NCI-H1048 (cell line): ENCODE data around the gene SYNDIG1.
"Not testable (repeated sequence)": the region's sequence is repeated elsewhere in the genome, so short reads cannot be mapped to it uniquely, and the experiment has no call there.

Source experiments
- DNase-seq: peaks from one replicate; lab custom pipeline; 2025; lab: John Stamatoyannopoulos, UW

Gene SYNDIG1

DNA sequence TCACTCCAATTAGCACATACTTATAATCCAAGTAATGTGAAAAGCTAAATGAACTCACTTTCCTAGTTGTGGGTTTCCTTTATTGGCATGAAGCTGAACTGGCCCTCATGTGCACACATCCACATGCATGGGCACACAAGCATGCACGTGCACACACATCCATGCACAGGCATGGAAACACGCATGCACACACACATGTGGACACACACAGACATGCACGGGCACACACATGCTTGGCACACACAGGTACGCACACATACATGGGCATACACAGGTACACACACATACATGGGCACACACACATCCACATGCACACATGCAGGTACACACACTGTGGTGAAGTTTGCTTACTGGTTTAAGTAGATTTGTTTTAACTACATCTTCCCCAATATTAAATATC lies 23.8 kb downstream of the SYNDIG1 start:
- DNase-seq, result no peak

DNA sequence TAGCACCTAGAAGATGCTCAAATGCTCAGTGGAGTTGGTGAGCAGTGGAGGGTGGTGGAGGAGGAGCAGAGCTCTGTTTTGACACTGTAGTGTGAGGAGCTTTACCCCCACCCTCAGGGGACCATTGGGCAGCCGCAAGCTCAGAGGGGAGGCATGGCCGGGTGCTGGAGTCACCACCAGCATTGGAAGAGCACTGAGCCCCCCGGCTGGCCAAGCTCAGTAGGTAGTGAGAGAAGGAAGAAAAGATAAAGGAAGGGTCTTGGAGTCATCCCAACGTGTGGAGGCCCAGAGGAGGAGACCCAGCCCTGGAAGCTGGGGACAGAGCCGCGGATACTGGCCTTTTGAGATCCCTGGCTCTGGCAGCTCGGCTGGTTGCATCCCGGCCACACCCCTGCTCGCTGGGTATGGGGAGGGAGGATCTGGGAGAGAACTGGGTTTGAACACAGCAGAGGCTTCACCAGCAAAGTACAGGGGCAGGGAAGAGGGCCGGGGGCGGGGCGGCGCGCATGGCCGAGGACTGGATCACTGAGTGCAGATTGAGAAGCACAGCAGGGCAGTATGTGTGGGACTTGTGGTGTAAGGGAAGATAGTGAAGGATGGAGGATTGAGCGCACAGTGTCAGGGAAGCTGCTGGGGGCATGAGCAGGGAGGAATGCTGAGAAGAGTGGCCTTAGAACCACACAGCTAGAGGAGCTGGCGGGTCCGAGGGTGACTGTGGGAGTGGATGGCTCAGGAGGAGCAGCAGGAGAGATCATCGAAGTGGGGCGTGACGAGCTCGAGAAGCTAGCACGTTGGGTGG lies 24.4 kb downstream of the SYNDIG1 start:
- no peak for DNase-seq

DNA sequence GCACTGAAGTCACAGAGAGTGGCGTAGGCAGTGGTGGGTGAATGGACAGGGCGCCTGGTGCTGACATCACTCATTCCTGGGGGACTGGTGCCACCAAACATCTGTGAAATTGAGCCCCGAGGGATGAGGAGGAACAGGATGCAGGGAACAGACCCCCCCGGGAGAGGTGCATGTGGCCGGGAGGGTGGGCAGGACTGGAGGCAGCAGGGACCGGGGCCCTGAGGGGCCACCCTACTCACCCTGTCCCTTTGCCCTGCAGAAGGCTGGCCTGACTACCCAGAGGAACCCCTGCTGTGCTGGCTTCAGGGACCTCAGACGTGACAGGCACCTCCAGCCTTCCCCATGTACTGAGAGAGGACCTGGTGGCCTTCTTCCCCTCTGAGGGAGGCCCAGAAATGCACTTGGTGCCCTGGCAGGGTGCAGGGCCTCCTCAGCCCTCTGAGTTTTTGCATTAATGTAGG lies 25.1 kb downstream of the SYNDIG1 start:
- DNase-seq, result no peak

DNA sequence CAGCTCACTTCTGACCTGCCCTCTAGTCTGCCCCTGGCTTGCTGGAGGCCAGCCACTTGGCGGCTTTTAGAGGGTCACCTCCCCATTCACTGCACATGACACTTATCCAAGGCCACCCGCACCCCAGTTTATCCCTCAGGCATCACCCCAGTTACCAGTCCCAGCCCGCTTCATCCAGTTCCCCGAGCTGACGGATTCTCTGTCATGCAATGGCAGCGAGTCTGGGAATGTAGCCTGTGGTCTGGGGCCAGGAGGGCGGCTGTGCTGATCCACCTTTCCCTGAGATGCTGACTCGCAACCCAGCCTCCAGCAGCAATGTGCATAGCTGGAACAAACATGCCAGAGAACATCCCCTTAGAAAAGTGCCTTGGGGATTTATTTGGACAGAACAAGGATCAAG lies 25.8 kb downstream of the SYNDIG1 start:
- DNase-seq, result no peak

DNA sequence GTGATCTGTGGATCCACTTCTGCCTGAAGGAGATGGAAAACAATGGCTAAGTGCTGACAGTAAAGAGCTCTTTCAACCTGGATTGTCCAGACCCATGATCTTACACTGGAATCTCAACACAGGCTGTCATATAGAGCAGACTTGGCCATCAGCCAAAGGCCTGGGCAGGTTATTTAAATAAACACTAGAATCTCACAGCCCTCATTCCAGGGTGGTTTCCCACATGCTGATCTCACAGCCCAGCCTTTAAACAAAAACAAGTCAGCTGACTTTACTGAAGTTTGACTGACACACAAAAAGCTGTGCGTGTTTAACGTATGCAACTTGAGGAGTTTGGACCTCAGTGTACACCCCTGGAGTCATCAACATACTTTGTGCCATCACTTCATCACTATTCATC lies 28.4 kb downstream of the SYNDIG1 start:
- no peak for DNase-seq

DNA sequence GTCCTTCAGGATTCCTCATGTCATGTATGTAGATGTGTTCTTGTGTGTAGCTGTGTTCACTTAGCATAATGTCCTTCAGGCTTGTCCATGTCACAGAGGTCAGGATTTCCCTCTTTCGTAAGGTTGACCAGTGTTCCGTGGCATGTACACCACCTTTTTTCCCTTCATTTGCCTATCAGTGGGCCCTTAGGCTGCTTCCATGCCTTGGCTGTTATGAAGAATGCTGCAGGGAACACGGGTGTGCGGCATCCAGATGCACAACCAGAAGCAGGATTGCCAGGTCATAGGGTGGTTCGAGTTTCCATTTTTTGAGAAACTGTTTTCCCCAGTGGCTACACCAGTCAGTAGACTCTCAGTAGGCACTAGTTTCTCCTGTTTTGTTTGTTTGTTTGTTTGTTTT lies 29.2 kb downstream of the SYNDIG1 start:
- DNase-seq, result no peak

DNA sequence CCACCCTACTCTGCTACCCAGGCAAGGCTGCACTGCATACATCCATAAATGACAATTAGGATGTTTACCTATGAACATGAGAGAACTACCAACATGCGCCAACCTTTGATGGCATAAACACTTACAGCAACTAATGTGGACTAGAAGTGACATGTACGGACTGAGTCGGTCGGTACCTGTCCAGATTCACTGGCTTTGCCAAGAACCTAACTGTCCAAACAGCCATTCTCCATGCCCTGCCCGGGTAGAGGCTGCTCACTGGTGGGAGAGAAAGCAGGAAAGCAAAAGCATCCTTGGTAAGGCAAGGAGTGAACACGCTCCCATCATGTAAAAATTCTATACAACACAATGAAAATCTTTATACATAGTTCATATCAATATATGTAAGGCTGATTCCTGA lies 30.0 kb downstream of the SYNDIG1 start:
- DNase-seq, result no peak

DNA sequence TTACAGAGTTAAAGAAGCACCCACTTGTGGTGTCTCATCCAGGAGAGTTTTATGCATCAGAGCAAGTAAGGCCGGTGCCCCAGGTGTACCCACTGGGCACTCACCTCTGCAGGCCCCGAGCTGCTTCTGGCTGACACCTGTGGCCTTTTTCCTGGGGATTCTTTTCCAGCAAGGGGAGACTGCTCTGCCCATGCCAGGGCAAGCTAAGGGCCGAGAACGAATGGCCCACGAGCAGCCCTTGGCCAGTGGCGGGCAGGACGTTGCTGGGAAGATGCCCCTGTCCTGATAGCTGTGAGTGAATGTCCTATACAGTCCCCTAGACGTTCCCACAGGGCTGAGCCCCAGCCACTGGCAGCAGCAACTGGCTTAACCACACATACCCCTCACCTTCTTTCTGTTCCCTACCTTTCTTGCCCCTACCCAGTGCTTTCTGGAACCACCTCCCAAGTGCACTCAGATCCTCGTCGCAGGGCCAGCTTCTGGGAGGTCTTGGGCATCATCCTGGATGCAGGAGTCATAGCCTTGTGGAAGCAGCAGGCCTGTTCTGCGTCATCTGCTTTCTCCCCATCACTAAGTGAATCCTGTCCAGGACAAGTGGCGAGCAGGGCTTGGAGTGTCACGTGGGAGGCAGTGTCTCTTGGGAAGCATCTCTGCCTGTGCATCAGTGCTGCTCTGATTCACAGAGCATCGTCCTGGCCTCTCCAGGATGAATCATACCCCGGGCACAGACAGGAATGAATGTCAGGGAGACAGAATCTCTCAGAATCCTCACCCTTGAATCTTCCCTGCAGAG lies 32.5 kb downstream of the SYNDIG1 start:
- no peak for DNase-seq

DNA sequence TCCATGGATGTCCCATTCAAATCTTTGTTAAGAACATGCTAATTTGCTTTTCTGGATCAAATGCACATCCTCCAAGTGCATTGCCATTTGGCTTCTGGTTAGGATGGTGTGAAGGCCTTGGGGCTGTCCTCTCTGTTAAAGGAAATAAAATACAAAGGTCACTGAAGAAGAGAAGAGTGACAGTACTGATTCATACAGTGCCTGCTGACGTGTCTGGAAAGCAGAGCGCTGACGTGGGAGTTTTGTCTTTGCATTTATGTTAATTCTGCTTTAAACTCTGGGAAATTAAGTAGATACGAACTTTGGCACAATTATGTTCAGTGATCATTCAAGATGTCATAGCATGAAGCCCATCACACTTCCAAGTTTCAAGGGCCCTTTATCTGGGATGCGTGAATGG lies 33.2 kb downstream of the SYNDIG1 start:
- no peak for DNase-seq

DNA sequence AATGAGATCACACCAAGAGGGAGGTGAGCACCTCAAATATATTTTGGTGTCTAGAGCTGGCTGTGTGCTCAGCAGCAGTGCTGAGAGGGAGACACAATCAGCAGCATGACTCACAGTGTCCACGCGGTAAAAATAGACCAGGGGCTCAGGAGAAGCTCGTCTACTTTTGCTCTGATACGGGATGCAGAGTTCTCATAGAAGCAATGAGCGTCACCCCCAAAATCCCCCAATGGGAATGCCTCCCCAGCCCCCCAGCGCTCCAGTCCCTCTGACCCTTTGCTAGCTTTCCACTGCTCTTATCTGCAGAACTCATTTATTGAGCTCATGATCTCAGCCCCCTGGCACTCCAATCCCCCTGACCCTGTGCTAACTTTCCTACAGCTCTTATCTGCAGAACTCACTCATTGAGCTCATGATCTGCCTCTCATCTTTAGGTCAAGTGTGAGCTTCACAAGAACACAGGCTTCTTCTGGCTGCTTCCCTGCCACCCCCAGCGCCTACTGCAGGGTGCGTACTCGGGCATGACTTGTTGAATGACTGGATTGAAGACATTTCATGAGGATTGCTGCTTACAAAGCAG lies 34.0 kb downstream of the SYNDIG1 start:
- DNase-seq, result no peak

DNA sequence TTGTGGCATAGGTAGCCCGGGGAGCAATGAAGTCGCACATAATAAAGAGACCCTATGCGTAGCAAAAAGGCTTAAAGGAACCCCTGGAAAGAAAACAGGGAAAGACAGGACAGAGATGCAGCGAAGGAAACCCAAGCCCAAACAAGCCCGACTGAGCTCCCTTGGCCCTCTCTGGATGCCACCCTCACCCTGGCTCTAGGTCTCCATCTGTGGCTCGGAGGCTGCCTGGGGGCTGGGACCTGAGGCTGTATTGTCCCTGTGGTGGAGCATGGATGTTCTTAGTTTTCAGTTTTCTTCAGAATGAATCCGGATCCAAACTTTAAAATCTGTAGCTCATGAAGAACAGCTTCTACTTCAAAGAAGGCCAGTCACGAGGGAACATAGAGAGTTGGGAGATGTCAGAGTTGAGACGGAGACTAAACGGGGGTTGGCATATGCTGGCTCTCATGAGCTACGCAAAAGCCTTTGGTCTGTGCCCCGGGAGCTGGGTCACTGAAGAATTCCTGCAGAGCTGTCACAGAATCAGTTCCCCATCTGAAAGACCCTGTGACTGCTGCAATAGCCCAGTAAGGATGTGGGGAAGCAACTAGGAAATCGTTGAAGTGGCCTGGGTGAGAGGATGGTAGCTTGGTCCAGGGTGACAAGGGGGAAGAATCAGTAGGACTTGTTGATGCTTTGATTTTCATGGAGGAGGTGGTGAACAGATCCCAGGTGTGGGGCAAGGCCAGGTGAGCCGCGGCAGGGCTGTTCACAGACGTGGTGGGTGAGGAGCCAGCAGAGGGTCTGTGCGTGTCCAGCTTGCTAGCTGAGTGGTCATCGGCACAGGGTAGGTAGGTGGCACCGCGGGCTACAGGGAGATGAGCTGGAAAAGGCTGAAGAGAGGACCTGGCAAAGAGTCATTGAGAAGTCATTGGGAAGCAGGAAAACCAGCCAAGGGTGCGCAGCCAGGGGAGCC lies 35.2 kb downstream of the SYNDIG1 start:
- DNase-seq, result no peak

DNA sequence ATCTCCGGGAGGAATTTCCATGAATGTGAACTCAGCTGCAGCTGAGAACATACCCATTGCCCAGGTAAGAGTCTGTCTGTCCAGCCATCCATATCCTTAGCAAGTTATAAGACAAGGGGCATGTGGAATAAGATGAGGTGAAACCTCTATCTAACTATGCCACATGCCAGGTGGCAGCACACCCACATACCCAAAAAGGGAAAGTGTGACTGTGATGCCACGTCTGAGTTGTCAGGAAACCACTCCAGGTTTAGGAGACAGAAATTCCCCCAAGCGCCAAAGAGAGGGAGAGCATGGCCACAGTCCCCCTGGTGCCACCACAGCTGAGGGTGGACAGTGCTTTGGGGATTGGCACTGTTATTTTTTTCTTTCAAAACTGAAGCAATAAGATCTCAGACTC lies 36.7 kb downstream of the SYNDIG1 start:
- DNase-seq, result no peak

DNA sequence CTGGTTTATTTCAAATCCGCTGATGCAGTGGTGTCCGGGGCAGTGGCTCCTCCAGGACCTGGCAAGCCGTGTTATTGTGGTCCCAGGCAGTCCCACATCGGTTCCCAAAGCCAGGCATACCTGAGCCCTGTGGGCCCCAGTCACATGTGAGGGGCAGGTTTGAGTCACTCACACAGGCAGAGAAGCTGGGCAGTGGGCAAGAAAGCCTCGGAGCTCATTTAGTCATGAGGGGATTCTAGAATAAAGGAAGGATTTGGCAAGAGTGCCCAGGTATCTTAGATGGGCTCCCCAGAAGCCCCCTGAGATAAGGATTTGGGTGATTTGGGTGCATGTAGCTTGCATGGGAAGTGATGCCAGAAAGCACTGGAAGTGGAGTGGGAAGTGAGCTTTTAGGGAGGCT lies 37.3 kb downstream of the SYNDIG1 start:
- no peak for DNase-seq

DNA sequence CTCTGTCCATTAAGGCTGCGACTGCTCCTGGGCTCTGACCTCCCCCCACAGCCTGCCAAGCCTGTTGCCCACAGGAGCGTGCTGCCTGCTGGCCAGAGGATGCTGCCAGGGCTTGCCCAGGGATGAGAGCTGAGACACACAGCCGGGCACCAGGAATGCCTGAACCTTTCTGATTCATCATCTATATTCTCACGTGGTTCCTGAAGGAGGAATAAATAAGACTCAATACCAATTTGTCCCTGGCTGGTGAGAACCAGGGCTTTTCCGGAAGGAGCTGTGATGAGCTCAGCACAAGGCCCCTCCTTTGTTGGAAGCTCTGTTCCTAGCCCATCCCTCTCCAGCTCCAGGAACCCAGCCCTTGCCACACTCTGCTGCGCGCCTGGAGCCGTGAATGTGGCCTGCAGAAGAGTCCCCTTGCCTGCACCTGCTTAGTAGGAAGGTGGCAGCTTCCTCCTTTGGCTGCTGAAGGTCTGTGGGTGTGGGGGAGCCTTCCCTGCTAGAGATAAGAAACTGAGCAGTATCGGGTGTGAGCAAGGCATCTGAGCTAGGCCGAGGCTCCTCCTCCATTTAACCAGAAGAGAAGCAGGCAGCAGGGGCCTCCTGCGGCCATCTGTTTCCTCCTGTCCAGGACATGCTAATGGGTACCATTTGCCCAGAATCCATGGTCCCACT lies 37.9 kb downstream of the SYNDIG1 start:
- no peak for DNase-seq

DNA sequence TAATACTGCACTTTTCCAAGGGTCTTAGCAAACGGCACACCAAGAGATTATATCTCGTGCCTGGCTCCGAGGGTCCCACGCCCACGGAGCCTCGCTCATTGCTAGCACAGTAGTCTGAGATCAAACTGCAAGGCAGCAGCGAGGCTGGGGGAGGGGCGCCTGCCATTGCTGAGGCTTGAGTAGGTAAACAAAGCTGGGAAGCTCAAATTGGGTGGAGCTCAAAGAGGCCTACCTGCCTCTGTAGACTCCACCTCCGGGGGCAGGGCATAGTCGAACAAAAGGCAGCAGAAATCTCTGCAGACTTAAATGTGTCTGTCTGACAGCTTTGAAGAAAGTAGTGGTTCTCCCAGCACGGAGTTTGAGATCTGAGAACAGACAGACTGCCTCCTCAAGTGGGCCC lies 43.0 kb downstream of the SYNDIG1 start:
- DNase-seq, result not testable (repeated sequence)

DNA sequence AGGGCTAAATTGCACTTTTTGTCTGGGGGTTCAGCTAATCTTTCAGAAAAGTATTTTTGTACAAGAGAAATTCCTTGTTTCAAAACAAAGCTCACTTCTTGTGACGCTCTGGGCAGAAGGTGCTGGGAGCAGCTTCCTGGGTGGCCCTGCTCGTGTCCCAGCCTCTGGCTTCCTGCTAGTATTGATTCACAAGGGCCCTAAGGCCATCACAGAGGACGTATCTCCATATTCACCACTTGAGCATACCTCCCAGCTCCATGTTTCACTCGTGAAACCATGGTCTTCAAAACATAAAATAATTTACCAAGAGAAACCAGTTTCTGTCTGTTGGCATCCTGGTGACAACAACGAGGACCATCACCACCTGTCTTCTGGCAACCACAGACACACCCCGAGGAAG lies 49.1 kb downstream of the SYNDIG1 start:
- no peak for DNase-seq

DNA sequence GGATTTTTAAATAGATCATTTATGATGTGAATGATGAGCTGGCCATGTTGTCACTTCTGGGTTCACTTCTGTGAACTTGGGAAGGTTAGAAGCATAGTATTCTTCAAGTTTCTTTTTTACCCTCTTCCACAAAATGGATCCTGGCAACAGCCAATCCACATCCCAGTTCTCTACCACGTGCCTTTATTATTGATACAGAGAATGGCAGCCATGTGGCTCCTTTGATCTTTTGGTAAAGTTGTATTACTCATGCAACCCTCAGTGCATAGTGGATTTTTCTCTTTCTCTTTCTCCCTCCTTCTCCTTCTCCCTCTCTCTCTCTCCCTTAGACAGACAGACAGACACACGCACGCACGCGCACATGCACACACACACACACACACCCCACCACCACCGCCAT lies 50.0 kb downstream of the SYNDIG1 start:
- no peak for DNase-seq

DNA sequence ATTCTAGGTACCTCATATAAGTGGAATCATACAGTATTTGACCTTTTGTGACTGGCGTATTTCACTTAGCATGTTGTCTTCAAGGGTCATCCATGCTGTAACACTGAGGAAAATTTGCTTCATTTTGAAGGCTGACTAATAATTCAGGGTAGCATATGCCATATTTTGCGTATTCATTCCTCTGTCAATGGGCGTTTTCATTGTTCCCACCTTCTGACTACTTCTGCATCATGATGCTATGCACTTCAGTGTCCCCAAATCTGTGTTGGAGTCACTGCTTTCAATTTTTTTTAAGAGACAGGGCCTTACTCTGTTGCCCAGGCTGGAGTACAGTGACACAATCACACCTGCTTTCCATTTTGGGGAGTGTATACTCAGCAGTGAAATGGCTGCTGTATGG lies 51.6 kb downstream of the SYNDIG1 start:
- DNase-seq, result no peak

DNA sequence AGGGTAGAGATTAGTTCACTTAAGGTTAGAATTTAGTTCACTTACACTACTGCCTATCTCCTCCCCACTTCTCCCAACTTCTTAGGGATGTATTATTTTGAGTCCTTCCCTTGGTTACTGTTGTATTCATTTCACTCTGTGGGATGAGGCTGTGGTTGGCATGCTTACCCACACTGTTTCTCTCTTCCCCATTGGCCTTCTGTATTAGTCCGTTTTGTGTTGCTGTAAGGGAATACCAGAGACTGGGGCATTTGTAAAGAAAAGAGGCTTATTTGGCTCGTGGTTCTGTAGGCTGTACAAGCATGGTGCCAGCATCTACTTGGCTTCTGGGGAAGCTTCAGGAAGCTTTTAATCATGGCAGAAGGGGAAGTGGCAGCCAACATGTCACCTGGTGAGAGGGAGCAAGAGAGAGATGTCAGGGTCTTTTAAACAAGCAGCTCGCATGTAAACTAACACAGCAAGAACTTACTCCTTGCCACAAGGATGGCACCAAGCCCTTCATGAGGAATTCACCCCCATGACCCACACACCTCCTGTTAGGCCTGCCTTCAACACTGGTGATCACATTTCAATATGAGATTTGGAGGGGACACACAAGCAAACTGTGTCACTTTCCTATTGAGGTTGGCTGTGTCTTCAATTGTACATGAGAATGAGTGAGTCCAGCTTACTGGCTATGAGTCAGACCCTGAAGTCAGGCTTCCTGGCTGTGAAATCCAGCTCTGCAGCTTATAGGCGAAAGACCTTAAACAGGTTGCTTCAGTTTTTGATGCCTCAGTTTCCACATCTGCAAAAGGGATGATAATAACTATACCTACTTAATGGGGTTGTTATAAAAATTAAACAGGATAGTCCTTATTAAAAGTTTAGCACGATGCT lies 53.3 kb downstream of the SYNDIG1 start:
- DNase-seq, result no peak

DNA sequence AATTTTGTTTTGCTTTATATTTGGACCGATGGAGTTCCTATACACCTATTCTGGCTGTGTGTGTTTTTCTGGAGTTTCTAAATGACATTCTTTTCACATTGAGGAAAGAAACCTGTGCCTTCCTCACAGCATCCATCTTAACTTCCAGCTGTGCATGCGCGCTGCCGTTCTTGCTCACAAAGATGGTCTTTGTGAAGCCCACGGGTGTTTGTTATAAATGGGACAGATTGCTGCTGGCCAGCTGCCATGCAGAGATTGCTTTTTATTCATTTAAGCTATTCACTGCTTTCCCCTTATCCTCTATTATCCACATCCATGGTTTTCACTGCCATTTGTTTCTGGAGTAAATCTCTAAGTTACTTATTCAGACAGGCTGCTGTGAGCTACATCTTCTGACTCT lies 54.2 kb downstream of the SYNDIG1 start:
- no peak for DNase-seq
